Motor neuron (in vitro differentiated cells): ENCODE results near the gene PCYOX1L. TPM values are rescaled to one million over a fixed set of nuclear protein-coding genes. Genes with fewer than 3 reads are reported as not detected.

ENCODE experiments used
- ATAC-seq, 8 experiments: fragments of 200-7000 bp; cut with Tn5 transposase; replicated peaks in 6 of 8; 2 replicates each; pipeline ENCODE4 v1.8.0; 2021; ENCODE audit warnings: mild to moderate bottlenecking in 8 of 8, moderate library complexity in 8 of 8
- H3K27ac ChIP-seq, 2 donors: fragments of 250-450 bp; sonication (Bioruptor Pico); 2 replicates each; pipeline ENCODE4 v1.9.0; 2021; ENCODE audit warnings: antibody characterized with exemption in 2 of 2, mild to moderate bottlenecking in 2 of 2, moderate library complexity in 1 of 2
- H3K4me1 ChIP-seq, 2 donors: fragments of 250-450 bp; sonication (Bioruptor Pico); replicated peaks in 1 of 2; 2 replicates each; pipeline ENCODE4 v1.6.1; 2021; ENCODE audit warnings: antibody characterized with exemption in 2 of 2, mild to moderate bottlenecking in 2 of 2, moderate library complexity in 1 of 2
- H3K4me3 ChIP-seq, 5 donors: fragments of 250-450 bp; sonication (Bioruptor Pico); 2 replicates each; pipeline ENCODE4 v1.9.0; 2021; ENCODE audit warnings: antibody characterized with exemption in 5 of 5, mild to moderate bottlenecking in 5 of 5, moderate library complexity in 4 of 5
- WGBS, 10 experiments: fragments of 450-650 bp; shearing (Covaris generic); methylation state at CpG; one replicate each; pipeline ENCODE4 v1.0.0; 2022; 5-methylcytosine and 5-hydroxymethylcytosine counted together
- in situ Hi-C, 9 experiments: fragments of 400-800 bp; cut with MboI; loops; one replicate each; pipeline ENCODE4 v1.15.0; 2021; ENCODE audit warnings: low sequenced_read_pairs in 9 of 9, low pct_unique_long_range_greater_than_20kb in 2 of 9; ENCODE audit not compliant: unreplicated experiment in 9 of 9
- total RNA-seq, 8 experiments: library from RNA; unstranded; fragments of 300-600 nt; gene quantifications; 2 replicates each; pipeline versions ENCODE4 v1.2.3 to v1.2.4, GENCODE V29; 2022

Gene PCYOX1L
- total RNA-seq, 8 experiments from 2014 or later: 8.8 to 20.0 (median 15.6) TPM

GRCh38 chr5:149415066-149415967 lies 57.5 kb downstream of the PCYOX1L start:
- peak in 5 of 8 experiments; percentile 16 to 58 (median 37) for ATAC-seq
- peaks cover 15 to 27% of the 10 kb centered on the region in 2 donors for H3K4me1 ChIP-seq
- H3K27ac ChIP-seq: peak overlapping the region in 1 of 2 donors; percentile 34
- H3K4me3 ChIP-seq: no peak overlapping the region
- WGBS, 10 experiments: 50 to 95% (median 86%) methylated on average over 1 to 5 of the region's 10 CpGs; no CpG with 5 or more reads in 3 of the 10 experiments
- in situ Hi-C loops: no loop called here

- 15 to 70% (median 56%) methylated on average over 3 to 8 of the region's 8 CpGs; no CpG with 5 or more reads in 1 of the 10 experiments for WGBS, 10 experiments
- in situ Hi-C loops: no loop called here
- ATAC-seq: peak in 5 of 8 experiments; percentile 14 to 29 (median 17)
- Histone ChIP-seq H3K27ac (peak overlapping the region in 1 of 2 donors; percentile 9), H3K4me3 (no peak overlapping the region), H3K4me1 (peaks cover 25 to 44% of the 10 kb centered on the region in 2 donors)
Observed at GRCh38 chr5:149416987-149417710, 59.3 kb downstream of the PCYOX1L start.

GRCh38 chr5:149417711-149418368 lies 60.0 kb downstream of the PCYOX1L start:
- Histone ChIP-seq H3K4me1 (peaks cover 30 to 49% of the 10 kb centered on the region in 2 donors), H3K27ac (no peak overlapping the region), H3K4me3 (no peak overlapping the region)
- ATAC-seq: no peak
- 0 to 100% (median 51%) methylated on average over 1 to 6 of the region's 9 CpGs; no CpG with 5 or more reads in 3 of the 10 experiments for WGBS, 10 experiments
- in situ Hi-C loops: no loop called here

- peaks cover 42 to 61% of the 10 kb centered on the region in 2 donors for H3K4me1 ChIP-seq
- H3K27ac ChIP-seq: no peak overlapping the region
- no peak for ATAC-seq
- in situ Hi-C loops: no loop called here
- WGBS, 10 experiments: 55 to 100% (median 90%) methylated on average over 1 to 5 of the region's 6 CpGs; no CpG with 5 or more reads in 2 of the 10 experiments
- H3K4me3 ChIP-seq: no peak overlapping the region
Observed at GRCh38 chr5:149418910-149419531, 61.2 kb downstream of the PCYOX1L start.

Other genes with a start within 250 kb of the PCYOX1L start
- gene ABLIM3, start 216.6 kb upstream of the PCYOX1L start, total RNA-seq: 10 to 100 TPM in 1 of 8 experiments, 1 to 10 TPM in 5, under 1 TPM in 2; 0.18 to 28.7 (median 4.3) TPM
- gene AFAP1L1, start 86.2 kb upstream of the PCYOX1L start, total RNA-seq: 1 to 10 TPM in 4 of 8 experiments, under 1 TPM in 4; 0.17 to 5.0 (median 1.2) TPM
- 10 to 100 TPM in 7 of 8 experiments, 1 to 10 TPM in 1; 9.7 to 33.1 (median 24.0) TPM for gene GRPEL2, start 12.5 kb upstream of the PCYOX1L start, total RNA-seq
- 1 to 10 TPM in 1 of 8 experiments, under 1 TPM in 1, not detected in 6; 0.33 to 1.1 TPM for gene IL17B, start 21.2 kb downstream of the PCYOX1L start, total RNA-seq
- 100 to 1,000 TPM; 196 to 391 (median 279) TPM for gene CSNK1A1, start 193.4 kb downstream of the PCYOX1L start, total RNA-seq
- gene ARHGEF37, start 223.5 kb downstream of the PCYOX1L start, total RNA-seq: 10 to 100 TPM in 1 of 8 experiments, 1 to 10 TPM in 5, under 1 TPM in 2; 0.42 to 11.5 (median 1.4) TPM